ENCODE measurements around the gene MPDZ.

Gene MPDZ

GRCh38 chr9:13139641-13140171 lies 139.8 kb downstream of the MPDZ start:
- peak in 39 of 56 donors; percentile 4 to 61 (median 32) for DNase-seq

- DNase-seq, result no peak
These were observed 142.1 kb downstream of the MPDZ start for GRCh38 chr9:13137426-13137825.

- no peak for DNase-seq
These were observed 147.5 kb downstream of the MPDZ start for GRCh38 chr9:13131991-13132390.

DNA sequence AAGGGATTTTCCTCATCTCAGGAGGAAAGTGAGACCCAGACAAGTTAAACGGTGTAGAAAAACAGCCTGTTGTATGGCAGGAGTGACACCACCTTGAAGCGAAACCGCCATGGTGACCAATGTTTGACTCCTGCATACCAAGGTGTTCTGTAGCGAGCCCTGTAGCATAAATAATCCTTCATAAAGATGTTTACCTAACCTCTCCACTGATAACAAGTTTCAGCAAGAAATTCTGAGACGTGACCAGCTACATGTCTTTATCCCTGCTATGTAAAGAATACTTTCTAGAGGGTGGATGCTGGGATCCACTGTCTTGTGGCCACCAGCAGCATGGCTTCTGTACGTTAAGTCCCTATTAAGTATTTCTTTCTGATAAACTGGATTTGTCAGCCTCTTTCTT lies 148.1 kb downstream of the MPDZ start:
- DNase-seq, result no peak

DNA sequence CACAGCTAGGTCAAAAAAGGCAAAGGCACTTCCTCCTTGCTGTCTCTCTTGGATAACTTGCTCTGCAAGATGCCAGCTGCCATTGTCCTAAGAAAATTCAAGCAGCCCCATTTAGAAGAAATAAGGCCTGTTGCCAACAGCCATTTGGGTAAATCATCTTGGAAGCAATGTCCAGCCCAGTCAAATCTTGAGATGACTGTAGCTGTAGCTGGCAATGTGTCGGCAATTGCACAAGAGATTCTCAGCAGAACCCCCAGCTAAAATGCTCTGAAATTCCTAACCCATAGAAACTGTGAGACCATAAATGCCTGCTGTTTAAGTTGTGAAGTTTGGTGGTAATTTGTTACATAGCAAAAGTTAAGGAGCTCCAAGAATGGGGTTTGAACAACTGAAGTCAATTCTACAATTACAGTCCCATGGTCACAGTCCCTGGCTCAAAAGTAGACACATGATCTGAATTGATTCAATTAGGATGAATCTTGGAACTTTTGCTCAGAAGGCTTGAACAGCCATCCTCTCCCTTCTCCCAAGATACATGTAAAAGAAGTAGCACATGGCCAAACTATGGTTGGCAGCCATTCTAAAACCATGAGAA lies 151.1 kb downstream of the MPDZ start:
- no peak for DNase-seq

GRCh38 chr9:13127131-13127530 lies 152.4 kb downstream of the MPDZ start:
- DNase-seq, result no peak

DNA sequence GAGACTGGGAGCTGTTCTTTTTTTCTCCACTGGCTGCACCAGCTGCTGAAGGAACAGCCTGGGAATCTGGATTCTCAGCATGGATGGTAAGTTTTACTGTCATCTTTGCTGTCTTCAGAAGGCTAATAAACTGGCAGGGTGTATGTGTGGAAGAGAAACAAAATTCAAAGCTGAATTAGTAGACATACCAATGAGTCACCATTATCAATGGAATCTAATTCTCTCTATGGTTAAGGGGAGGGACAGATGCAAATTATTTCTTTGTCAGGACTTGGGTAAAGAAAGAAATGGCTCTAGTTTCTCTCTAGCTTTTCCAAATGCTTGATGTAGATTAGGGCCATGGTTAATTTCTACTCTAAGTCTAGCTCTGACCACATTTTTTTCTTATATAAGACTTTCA lies 154.2 kb downstream of the MPDZ start:
- no peak for DNase-seq

DNA sequence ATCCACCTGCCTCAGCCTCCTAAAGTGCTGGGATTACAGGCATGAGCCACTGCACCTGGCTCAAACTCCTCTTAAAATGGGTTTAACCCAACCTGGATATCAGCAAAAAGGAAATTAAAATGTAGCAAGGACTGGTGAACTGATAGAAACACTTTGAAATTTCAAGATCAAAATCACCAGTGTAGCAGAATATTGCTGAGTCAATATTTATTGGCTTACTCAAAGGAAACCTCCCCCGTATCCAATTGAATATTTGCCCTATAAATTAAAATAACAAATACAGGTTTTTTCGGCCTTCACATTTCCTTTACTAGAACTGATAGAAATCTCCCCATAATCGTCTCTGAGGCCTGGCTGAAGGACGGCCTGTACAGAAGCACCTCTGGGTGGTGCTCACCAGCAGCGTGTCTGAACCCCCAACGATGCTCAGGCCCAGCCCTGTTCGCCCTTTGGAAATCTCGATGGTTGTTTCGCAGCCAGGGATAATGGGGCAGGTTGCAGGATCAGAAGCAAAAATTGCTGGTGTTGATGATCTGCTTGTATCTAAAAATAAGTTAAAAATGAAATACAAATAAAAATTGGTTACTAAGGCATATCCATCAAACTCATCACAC lies 156.6 kb downstream of the MPDZ start:
- DNase-seq, result peak in 6 of 56 donors; percentile 1 to 30 (median 10)

DNA sequence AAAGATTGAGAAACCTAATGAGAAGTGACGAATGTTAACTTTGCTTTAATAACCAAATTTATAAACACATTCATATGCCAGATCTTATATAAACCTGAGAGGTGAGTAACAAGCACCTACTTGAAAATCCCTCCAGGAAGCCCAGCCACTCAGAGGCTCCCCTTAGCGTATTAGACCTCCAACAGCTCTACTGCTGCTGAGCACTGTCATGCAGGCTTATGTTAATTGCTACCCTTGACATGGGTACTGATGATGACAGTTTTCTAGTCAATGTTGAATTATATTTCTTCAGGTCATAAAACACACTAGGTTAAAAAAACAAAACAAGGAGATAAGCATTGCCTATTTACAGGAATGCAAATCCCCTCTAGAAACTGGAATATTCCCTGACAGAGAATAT lies 161.2 kb downstream of the MPDZ start:
- DNase-seq, result no peak

DNA sequence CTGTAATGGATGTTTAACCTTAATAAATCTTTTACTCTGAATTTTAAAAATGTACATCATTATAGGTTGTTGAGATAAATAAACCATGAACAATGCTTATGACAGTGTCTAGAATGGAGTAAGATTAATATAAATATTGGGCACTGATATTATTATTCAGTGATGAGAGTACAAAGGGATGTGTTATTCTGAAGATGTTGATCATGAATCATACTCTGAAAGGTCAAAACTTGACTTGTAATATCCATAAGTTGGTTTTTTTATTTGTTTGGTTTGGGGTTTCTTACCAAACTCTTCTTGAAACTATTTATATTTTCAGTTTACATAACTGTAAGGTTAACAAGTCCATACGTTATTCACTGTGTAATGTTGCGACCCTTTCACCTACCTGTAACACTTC lies 163.2 kb downstream of the MPDZ start:
- DNase-seq, result no peak

GRCh38 chr9:13113751-13114150 lies 165.7 kb downstream of the MPDZ start:
- DNase-seq, result no peak

GRCh38 chr9:13113216-13113615 lies 166.3 kb downstream of the MPDZ start:
- no peak for DNase-seq

GRCh38 chr9:13111778-13112177 lies 167.7 kb downstream of the MPDZ start:
- DNase-seq, result no peak

GRCh38 chr9:13110766-13111417 lies 168.6 kb downstream of the MPDZ start:
- DNase-seq, result peak in 15 of 56 donors; percentile 2 to 65 (median 12)

- no peak for DNase-seq
These were observed 169.7 kb downstream of the MPDZ start for GRCh38 chr9:13109781-13110180.

DNA sequence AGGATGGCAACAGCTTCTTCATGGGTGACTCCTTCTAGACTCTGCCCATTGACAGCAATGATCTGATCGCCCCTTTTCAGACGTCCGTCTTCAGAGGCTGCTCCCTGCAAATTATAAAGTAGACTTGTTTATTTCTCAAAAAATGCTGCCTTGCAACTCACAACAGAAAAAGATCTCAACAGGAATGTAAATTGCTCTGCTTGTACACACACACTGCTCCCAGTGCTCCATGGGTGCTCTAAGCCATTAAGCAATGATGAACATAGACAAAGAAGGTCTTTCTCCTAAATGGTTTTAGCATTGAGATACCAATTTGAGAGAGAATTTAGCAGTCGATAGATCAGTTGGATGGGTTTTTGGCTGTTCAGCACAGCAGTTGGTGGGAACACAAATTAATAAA lies 172.5 kb downstream of the MPDZ start:
- DNase-seq, result no peak

DNA sequence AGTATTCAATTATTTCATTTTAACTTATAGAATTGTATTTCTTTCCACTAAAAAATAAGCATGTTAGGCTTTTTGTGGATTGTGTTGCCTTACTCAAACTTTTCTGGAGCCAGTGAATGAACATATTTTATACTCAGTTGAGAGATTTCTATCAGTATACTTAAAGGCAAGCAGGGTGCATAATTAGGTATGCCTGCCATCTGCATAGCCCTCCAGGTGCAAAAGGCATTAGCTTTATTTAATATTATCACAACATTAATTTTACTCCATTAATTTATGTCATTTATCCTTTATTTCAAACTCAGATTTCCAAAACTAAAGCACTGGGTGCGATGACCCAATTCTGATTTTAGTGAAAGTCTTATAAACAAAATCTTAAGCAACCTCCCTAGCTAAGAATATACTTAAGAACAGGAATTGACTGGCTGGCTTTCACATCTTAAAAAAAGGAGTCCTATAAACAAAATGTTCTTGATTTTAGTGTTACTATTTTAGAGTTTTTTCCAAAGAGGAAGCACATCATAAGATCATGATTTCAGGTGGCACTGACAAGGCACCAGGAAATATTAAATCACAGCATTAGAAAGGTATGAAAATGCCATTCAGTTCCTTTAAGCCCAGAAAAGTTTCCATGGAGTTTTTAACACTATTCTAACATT lies 178.4 kb downstream of the MPDZ start:
- no peak for DNase-seq

GRCh38 chr9:13095056-13095455 lies 184.4 kb downstream of the MPDZ start:
- DNase-seq, result no peak

DNA sequence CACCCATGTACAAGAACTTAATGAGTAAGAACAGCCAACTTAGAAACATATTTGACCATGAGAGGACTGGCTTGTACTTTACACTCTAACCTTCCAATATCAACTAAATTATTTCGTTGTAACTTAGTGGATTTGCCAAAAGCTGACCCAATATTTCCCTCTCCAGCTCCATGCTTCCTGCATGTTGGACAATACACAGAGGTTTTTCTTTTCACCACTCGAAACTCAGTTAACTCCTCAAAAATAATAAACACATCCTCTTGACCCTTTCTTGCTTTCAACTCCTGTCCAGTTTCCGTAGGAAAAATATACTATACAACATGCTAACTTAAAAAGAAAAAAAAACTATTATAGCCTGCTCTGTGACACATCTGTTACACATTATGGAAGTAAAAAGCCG lies 188.9 kb downstream of the MPDZ start:
- no peak for DNase-seq

GRCh38 chr9:13089666-13090065 lies 189.8 kb downstream of the MPDZ start:
- DNase-seq, result no peak

DNA sequence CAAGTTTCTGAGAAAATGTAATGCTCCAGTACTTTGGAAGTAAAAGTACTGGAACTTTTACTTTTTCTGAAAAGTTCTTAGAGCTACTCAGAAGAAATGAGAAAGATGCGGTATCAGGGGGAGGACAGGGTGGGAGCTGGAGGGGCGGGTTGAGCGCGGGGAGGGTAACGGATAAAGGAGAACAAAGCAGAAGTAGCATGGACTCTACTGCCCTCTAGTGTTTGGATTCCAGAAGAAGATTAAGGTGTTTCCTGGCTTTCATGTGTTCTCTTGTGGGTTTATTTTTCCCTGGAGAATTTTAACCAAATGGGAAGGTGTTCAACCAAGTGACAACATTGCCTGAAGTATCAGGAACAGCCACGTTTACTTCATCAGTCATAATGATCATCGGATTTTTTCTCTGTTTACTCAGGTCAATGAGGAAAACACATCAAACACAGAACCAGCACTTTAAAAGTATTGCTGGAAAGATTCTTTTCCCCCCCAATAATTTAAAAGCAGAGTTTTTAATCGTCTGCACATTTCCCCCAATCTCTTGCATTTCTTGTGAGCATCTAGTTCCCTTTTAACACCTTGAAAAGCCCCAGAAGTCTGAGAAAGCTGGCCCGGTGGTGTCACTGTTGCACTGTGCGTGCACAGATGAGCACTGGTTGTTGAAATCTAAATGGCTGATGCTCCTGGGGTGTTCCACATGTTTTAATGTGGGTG lies 190.6 kb downstream of the MPDZ start:
- DNase-seq, result peak in 20 of 56 donors; percentile 1 to 39 (median 6)

Data from nucleus accumbens (tissue), 56 donors.